Liver (tissue), 3 donors: Measurements from ENCODE around the gene SDHA.
"Not testable (repeated sequence)": the region's sequence is repeated elsewhere in the genome, so short reads cannot be mapped to it uniquely, and the experiment has no call there.

Source experiments
- CTCF ChIP-seq: fragments of 150-350 bp; IDR thresholded peaks from 2 replicates; pipeline ENCODE4 v1.5.1; 2017; ENCODE audit warnings: improper control_type of control experiment, low read depth, low read length; ENCODE audit not compliant: missing input control
- FOXA1 ChIP-seq: IDR thresholded peaks from 2 replicates; pipeline ENCODE4 v1.6.1; 2016; ENCODE audit warnings: antibody characterized with exemption
- HNF4A ChIP-seq, 2 donors: conservative IDR thresholded peaks; 2 replicates each; pipeline ENCODE4 v1.6.1; 2016; ENCODE audit warnings: antibody characterized with exemption in 2 of 2, mild to moderate bottlenecking in 2 of 2
- HNF4G ChIP-seq: IDR thresholded peaks from 2 replicates; pipeline ENCODE4 v1.6.1; 2016; ENCODE audit warnings: antibody characterized with exemption
- JUND ChIP-seq, 2 donors: IDR thresholded peaks; 2 replicates each; pipeline ENCODE4 v1.6.1; 2016; ENCODE audit warnings: antibody characterized with exemption in 2 of 2
- MAX ChIP-seq: IDR thresholded peaks from 2 replicates; pipeline ENCODE4 v1.6.1; 2016; ENCODE audit warnings: antibody characterized with exemption
- RAD21 ChIP-seq, 2 donors: IDR thresholded peaks; 2 replicates each; pipeline ENCODE4 v1.6.1; 2016; ENCODE audit warnings: antibody characterized with exemption in 2 of 2, mild to moderate bottlenecking in 2 of 2
- SP1 ChIP-seq: IDR thresholded peaks from 2 replicates; pipeline ENCODE4 v1.6.1; 2018; ENCODE audit warnings: antibody characterized with exemption, mild to moderate bottlenecking
- YY1 ChIP-seq: IDR thresholded peaks from 2 replicates; pipeline ENCODE4 v1.6.1; 2016; ENCODE audit warnings: antibody characterized with exemption, mild to moderate bottlenecking
- donor health status: healthy.
- donor health status: healthy.

GRCh38 chr5:255116-255515, 37.0 kb downstream of the SDHA start:
- not testable (repeated sequence) for TF ChIP-seq RAD21 (IDR thresholded peaks at IDR 0.05); HNF4A (conservative IDR thresholded peaks at IDR 0.05); YY1; CTCF; JUND (IDR thresholded peaks at IDR 0.05); FOXA1; SP1; HNF4G; MAX
